Esophagus squamous epithelium (tissue), 5 donors: ENCODE measurements around the gene FAM20C. TPM values are rescaled to one million over a fixed set of nuclear protein-coding genes. Genes with fewer than 3 reads are reported as not detected.

Experiments used
- DNase-seq: peaks from one replicate; lab custom pipeline; 2025; lab: John Stamatoyannopoulos, UW
- H3K27ac ChIP-seq, 4 donors: fragments of 200-600 bp; sonication (generic); one replicate each; pipeline ENCODE4 v1.5.1; 2016 to 2019; ENCODE audit warnings: mild to moderate bottlenecking in 1 of 4
- H3K27me3 ChIP-seq, 4 donors: fragments of 200-600 bp; sonication (generic); 1 replicate in 3 of 4; 2 replicates in 1 of 4; pipeline versions ENCODE4 v1.5.1 to v1.6.0; 2017 to 2021; ENCODE audit warnings: antibody characterized with exemption in 1 of 4
- H3K36me3 ChIP-seq, 3 donors: fragments of 200-600 bp; sonication (generic); one replicate each; pipeline ENCODE4 v1.5.1; 2016 to 2019
- H3K4me1 ChIP-seq, 3 donors: fragments of 200-600 bp; sonication (generic); one replicate each; pipeline ENCODE4 v1.5.1; 2017 to 2019
- H3K4me3 ChIP-seq, 4 donors: fragments of 200-600 bp; sonication (generic); 1 replicate in 3 of 4; 2 replicates in 1 of 4; pipeline ENCODE4 v1.5.1; 2016 to 2019; ENCODE audit warnings: mild to moderate bottlenecking in 2 of 4, moderate library complexity in 1 of 4
- H3K9me3 ChIP-seq, 3 donors: fragments of 200-600 bp; sonication (generic); one replicate each; pipeline ENCODE4 v1.5.1; 2016 to 2019
- POLR2A ChIP-seq, 4 donors: fragments of 450-650 bp; IDR thresholded peaks; one replicate each; pipeline ENCODE4 v1.6.1; 2017; ENCODE audit warnings: antibody characterized with exemption in 4 of 4, mild to moderate bottlenecking in 4 of 4, moderate library complexity in 3 of 4
- WGBS, 2 donors: methylation state at CpG; one replicate each; pipeline ENCODE4 v1.1.5; 2018; 5-methylcytosine and 5-hydroxymethylcytosine counted together
- intact Hi-C: fragments of 100-400 bp; cut with DNase I; formaldehyde crosslinking; loops from one replicate; pipeline ENCODE4 v1.15.0; 2022
- total RNA-seq, 4 donors: library from RNA; depleted of rRNA; stranded (reverse); fragments of >200 nt; gene quantifications; one replicate each; pipeline ENCODE4 v1.1.0, GENCODE V29; 2016
- TF ChIP-seq, protein P1 (sequence below), 6 experiments: fragments of 450-650 bp in 4 of 6; fragments of 200-600 bp in 2 of 6; sonication (generic) in 2 of 6; IDR thresholded peaks; one replicate each; pipeline ENCODE4 v1.5.1; 2016 to 2019; ENCODE audit warnings: antibody characterized with exemption in 6 of 6, mild to moderate bottlenecking in 4 of 6, moderate library complexity in 4 of 6
- donor health status: DM: yes; HTN: yes; CAD: no.

Gene FAM20C
- total RNA-seq, 4 donors from 2014 or later = 8.5 to 16.0 (median 13.7) TPM

DNA sequence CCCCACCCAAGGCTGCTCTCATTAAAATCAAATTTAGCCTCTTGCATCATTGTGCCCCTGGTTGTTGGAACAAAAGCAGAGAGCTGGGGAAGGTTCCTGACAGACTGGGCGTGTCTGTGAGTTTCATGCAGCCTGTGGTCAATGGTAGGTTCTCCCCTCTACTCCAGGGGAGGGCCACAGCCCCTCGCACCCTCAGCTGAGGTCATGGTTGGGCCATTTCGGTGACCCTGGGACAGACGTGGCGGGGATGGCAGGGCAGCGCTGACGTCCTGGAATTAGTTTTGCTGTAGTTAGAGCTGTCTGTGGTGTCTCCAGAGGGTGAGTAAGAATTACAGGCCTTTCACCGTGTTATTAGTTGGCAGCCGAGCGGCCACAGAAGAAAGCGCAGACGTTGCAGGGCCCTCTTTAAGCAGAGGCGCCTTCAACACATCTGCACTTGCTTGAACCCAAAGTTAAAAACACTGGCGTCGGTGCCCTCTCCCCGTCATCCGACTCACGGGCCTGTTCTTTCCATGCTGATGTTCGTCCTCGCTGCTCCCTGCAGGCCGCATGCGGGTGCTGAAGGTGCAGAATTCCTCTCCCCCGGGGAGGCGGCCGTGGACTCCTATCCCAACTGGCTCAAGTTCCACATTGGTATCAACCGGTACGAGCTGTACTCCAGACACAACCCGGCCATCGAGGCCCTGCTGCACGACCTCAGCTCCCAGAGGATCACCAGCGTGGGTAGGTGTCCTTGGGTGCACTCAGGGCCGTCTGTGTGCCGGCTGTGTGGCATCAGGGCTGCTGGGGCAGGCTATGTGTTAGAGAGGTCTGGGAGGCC is 2.8 kb downstream of the FAM20C start:
- peaks cover 35 to 83% (median 40%) of the 10 kb centered on the region in 3 donors for H3K4me1 ChIP-seq

GRCh38 chr7:195830-196128 is 3.4 kb downstream of the FAM20C start:
- H3K9me3 ChIP-seq = no peaks in the 10 kb centered on the region
- H3K36me3 ChIP-seq = peaks cover 19 to 59% (median 26%) of the 10 kb centered on the region in 3 donors
- peaks cover 35 to 81% (median 40%) of the 10 kb centered on the region in 3 donors for H3K4me1 ChIP-seq
- 91 to 96% methylated on average over 5 to 7 of the region's 19 CpGs for WGBS, 2 donors
- peak overlapping the region in 2 of 4 donors; percentile 69 to 89 for H3K4me3 ChIP-seq
- H3K27ac ChIP-seq = peak overlapping the region in 2 of 4 donors; percentile 16 to 93
- no peak for DNase-seq
- intact Hi-C loops = no loop called here
- no peak for TF ChIP-seq POLR2A (IDR thresholded peaks at IDR 0.05)
- TF ChIP-seq, protein P1, sequence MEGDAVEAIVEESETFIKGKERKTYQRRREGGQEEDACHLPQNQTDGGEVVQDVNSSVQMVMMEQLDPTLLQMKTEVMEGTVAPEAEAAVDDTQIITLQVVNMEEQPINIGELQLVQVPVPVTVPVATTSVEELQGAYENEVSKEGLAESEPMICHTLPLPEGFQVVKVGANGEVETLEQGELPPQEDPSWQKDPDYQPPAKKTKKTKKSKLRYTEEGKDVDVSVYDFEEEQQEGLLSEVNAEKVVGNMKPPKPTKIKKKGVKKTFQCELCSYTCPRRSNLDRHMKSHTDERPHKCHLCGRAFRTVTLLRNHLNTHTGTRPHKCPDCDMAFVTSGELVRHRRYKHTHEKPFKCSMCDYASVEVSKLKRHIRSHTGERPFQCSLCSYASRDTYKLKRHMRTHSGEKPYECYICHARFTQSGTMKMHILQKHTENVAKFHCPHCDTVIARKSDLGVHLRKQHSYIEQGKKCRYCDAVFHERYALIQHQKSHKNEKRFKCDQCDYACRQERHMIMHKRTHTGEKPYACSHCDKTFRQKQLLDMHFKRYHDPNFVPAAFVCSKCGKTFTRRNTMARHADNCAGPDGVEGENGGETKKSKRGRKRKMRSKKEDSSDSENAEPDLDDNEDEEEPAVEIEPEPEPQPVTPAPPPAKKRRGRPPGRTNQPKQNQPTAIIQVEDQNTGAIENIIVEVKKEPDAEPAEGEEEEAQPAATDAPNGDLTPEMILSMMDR (IDR thresholded peaks at IDR 0.05) = no peak
- H3K27me3 ChIP-seq = peaks cover 0 to 32% (median 0%) of the 10 kb centered on the region in 4 donors

More for the DNA sequence above, 2.8 kb downstream of the FAM20C start:
- TF ChIP-seq POLR2A (IDR thresholded peaks at IDR 0.05) = no peak
- TF ChIP-seq, protein P1 (IDR thresholded peaks at IDR 0.05) = no peak
- intact Hi-C loops = no loop called here
- H3K36me3 ChIP-seq = peaks cover 19 to 53% (median 26%) of the 10 kb centered on the region in 3 donors
- no peaks in the 10 kb centered on the region for H3K9me3 ChIP-seq
- WGBS, 2 donors = 81 to 88% methylated on average over 15 to 20 of the region's 33 CpGs
- H3K27ac ChIP-seq = peak overlapping the region in 2 of 4 donors; percentile 93 to 95
- DNase-seq = no peak
- peak overlapping the region; percentile 55 to 89 (median 65) for H3K4me3 ChIP-seq
- peaks cover 0 to 36% (median 0%) of the 10 kb centered on the region in 4 donors for H3K27me3 ChIP-seq

- Histone ChIP-seq H3K4me3 (no peak overlapping the region), H3K27me3 (peaks cover 0 to 27% (median 0%) of the 10 kb centered on the region in 4 donors), H3K9me3 (no peaks in the 10 kb centered on the region), H3K36me3 (peaks cover 19 to 64% (median 26%) of the 10 kb centered on the region in 3 donors), H3K4me1 (peaks cover 32 to 76% (median 38%) of the 10 kb centered on the region in 3 donors), H3K27ac (no peak overlapping the region)
- TF ChIP-seq, protein P1 (IDR thresholded peaks at IDR 0.05) = no peak
- no peak for TF ChIP-seq POLR2A (IDR thresholded peaks at IDR 0.05)
- no peak for DNase-seq
- intact Hi-C loops = no loop called here
- WGBS, 2 donors = 78 to 100% methylated on average over 3 to 5 of the region's 5 CpGs
Measured at GRCh38 chr7:196283-196682, 3.9 kb downstream of the FAM20C start.

DNA sequence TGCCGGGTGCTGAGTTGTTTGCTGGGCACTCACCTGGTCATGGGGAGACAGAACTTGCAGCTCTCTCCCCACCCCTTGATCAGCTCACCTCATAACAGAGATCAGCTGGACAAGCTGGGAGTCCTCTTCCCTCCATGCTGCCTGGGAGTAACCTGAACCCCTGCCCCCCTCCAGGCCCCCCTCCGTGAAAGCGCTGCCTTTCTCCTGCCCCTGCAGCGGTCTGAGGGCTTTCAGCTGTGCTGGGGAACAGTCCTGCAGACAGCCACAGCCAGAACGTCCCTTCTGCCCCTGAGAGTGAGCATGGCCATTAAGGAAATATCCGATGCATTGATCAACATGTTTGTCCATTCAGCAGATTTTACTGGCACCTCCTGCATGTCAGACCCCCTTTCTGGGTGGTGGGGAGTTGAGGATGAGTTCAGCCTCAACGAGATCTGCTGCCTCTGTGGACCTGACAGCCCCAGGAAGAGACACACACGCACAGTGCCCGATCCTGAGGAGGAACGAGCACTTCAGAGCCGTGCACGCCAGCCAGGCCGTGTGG is 4.5 kb downstream of the FAM20C start:
- no peak for TF ChIP-seq POLR2A (IDR thresholded peaks at IDR 0.05)
- TF ChIP-seq, protein P1 (IDR thresholded peaks at IDR 0.05) = no peak
- Histone ChIP-seq H3K4me3 (no peak overlapping the region), H3K36me3 (peaks cover 19 to 70% (median 26%) of the 10 kb centered on the region in 3 donors), H3K27me3 (peaks cover 0 to 22% (median 0%) of the 10 kb centered on the region in 4 donors), H3K9me3 (no peaks in the 10 kb centered on the region), H3K4me1 (peaks cover 26 to 70% (median 32%) of the 10 kb centered on the region in 3 donors), H3K27ac (no peak overlapping the region)
- no peak for DNase-seq
- intact Hi-C loops = no loop called here
- WGBS, 2 donors = 70 to 78% methylated on average over 3 to 8 of the region's 13 CpGs
